Astrocyte of the cerebellum (primary cell): ENCODE data around the gene CMAS.
A peak's percentile ranks its signal among the peaks of the same experiment; 100 is the strongest.
"Not testable (repeated sequence)": the region's sequence is repeated elsewhere in the genome, so short reads cannot be mapped to it uniquely, and the experiment has no call there.

ENCODE experiments used
- DNase-seq: peaks from one replicate; pipeline ENCODE4 v3.0.0-alpha.2; 2011; ENCODE audit warnings: low read depth
- H3K4me3 ChIP-seq: 2 replicates; pipeline ENCODE4 v1.5.1; 2011; ENCODE audit warnings: mild to moderate bottlenecking, low read depth, low read length, moderate library complexity
- in situ Hi-C: cut with HindIII; loops from 2 replicates; pipeline ENCODE4 v1.10.0; 2017; ENCODE audit warnings: low sequenced_read_pairs
- TF ChIP-seq, protein P1 (sequence below): IDR thresholded peaks from 2 replicates; pipeline ENCODE4 v1.5.1; 2012; ENCODE audit warnings: low read length, low read depth, moderate library complexity, mild to moderate bottlenecking; ENCODE audit errors: missing control alignments

The CMAS gene

DNA sequence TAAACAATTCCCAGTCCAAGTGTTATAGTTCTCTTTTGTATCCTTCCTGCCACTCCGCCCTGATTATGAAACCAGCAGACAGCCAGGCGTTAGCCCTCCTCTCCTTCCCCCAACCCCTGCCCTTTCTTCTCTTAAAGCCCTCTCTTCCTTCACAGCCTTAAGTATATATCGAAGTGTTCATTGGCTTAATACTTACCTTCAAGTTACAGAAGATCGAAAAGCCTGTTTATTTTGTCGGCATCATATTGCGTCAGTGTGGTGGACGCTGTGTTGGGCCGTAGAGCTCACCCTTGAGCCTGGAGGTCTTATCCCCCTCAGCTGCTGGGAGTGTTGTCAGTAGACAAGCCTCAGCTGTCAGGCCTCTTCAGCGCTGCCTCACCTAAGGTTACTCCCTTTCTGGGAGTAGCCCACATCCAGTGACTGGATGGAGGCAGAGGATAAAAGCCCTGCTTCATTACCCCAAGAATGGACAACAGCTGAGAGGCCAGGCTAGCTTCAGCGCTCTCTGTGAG, 36.2 kb downstream of the CMAS start:
- TF ChIP-seq, protein P1, sequence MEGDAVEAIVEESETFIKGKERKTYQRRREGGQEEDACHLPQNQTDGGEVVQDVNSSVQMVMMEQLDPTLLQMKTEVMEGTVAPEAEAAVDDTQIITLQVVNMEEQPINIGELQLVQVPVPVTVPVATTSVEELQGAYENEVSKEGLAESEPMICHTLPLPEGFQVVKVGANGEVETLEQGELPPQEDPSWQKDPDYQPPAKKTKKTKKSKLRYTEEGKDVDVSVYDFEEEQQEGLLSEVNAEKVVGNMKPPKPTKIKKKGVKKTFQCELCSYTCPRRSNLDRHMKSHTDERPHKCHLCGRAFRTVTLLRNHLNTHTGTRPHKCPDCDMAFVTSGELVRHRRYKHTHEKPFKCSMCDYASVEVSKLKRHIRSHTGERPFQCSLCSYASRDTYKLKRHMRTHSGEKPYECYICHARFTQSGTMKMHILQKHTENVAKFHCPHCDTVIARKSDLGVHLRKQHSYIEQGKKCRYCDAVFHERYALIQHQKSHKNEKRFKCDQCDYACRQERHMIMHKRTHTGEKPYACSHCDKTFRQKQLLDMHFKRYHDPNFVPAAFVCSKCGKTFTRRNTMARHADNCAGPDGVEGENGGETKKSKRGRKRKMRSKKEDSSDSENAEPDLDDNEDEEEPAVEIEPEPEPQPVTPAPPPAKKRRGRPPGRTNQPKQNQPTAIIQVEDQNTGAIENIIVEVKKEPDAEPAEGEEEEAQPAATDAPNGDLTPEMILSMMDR = no peak
- no peak overlapping the region for H3K4me3 ChIP-seq
- in situ Hi-C loops = no loop called here
- no peak for DNase-seq

DNA sequence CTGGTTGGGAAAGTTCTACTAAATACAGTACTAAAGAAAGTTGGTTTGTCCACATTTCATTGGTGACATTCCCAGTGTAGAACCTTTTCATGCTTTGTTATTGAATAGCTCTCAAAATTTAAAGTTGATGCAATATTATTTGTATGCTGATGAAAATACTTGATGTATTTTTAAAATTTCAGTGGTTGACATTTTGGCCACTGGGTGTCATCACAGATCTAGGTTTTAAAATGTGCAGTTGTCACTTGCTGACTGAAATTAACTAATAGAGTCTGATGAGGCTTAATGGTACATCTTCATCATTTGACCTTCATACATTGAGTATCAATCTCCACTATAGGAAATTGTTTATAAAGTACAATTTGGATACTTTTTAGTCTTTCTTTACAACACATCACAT, 37.1 kb downstream of the CMAS start:
- DNase-seq = peak; percentile 46
- H3K4me3 ChIP-seq = no peak overlapping the region
- TF ChIP-seq, protein P1 = peak; percentile 30
- in situ Hi-C loops = no loop called here

DNA sequence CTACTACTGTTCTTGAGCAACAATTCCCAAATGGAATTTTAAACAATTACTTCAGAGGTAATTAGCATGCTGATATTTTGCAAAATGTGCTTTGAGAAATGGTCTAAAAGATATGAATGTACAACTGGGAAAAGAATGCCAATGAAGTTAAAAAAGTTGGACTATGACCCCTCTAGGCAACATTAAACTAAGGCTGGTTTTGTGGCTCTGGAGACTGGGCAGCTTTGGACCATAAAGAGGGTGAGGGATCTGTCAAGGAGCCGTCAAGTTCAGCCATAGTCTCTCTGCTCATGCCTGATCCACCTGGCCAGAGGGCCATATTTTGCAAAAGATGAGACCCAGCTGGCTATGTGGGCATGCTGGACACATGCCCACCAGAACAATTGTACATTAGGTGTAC, 38.8 kb downstream of the CMAS start:
- in situ Hi-C loops = no loop called here
- TF ChIP-seq, protein P1 = no peak
- no peak overlapping the region for H3K4me3 ChIP-seq
- no peak for DNase-seq

DNA sequence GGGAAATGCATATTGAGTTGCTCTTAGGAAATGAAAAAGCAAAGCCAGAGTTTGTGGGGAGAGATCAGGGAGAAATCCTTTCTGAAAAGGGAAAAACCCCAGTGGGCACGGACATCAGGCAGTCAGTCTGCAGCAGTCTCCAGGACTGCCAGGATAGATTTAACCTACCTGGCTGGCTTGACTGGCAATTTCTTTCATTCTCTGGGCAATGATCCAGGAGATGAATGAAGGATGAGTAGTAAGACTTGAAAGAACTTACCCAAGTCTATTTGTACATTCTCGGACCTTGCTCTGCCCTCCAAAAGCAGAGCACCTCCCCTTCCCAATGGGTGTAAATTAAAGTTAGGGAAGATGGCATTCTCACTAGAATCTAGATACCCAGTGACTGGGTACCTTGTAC, 42.9 kb downstream of the CMAS start:
- in situ Hi-C loops = no loop called here
- H3K4me3 ChIP-seq = no peak overlapping the region
- TF ChIP-seq, protein P1 = no peak
- no peak for DNase-seq

- no peak overlapping the region for H3K4me3 ChIP-seq
- DNase-seq = no peak
- in situ Hi-C loops = no loop called here
- TF ChIP-seq, protein P1 = no peak
Observed at GRCh38 chr12:22089486-22089885, 43.5 kb downstream of the CMAS start.

DNA sequence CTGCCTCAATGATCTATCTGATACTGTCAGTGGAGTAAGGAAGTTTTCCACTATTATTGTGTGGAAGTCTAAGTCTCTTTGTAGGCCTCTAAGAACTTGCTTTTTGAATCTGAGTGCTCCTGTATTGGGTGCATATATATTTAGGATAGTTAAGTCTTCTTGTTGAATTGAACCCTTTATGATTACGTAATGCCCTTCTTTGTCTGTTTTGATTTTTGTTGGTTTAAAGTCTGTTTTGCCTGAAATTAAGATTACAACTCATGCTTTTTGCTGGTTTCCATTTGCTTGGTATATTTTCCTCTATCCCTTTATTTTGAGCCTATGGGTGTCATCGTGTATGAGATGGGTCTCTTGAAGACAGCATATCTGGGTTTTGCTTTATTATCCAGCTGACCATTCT, 53.0 kb downstream of the CMAS start:
- DNase-seq, in situ Hi-C loops, H3K4me3 ChIP-seq: not testable (repeated sequence)

- TF ChIP-seq, protein P1 = peak; percentile 54
- peak; percentile 40 for DNase-seq
- no peak overlapping the region for H3K4me3 ChIP-seq
- in situ Hi-C loops = no loop called here
Observed at GRCh38 chr12:22100958-22101748, 55.1 kb downstream of the CMAS start.
